HepG2 (cell line): ENCODE results near the gene DPM1. TPM values are rescaled to one million over a fixed set of nuclear protein-coding genes. Genes with fewer than 3 reads are reported as not detected.
A peak's percentile ranks its signal among the peaks of the same experiment; 100 is the strongest.

Experiments used
- EHMT2 ChIP-seq: fragments of 200-600 bp; sonication (generic); IDR thresholded peaks from 2 replicates; pipeline ENCODE4 v1.7.0; 2017; ENCODE audit warnings: antibody characterized with exemption, low read depth, low read length, borderline replicate concordance
- GLI4 ChIP-seq: sonication (generic); formaldehyde crosslinking; IDR thresholded peaks from 2 replicates; pipeline ENCODE4 v1.5.1; 2020; ENCODE audit warnings: missing genetic modification reagents, mild to moderate bottlenecking, moderate library complexity, borderline replicate concordance
- HMGA1 ChIP-seq: sonication (generic); formaldehyde crosslinking; conservative IDR thresholded peaks from 2 replicates; pipeline ENCODE4 v1.4.0; 2020; ENCODE audit warnings: missing genetic modification reagents
- ISL2 ChIP-seq: sonication (generic); formaldehyde crosslinking; IDR thresholded peaks from 2 replicates; pipeline ENCODE4 v1.5.0; 2020; ENCODE audit warnings: missing genetic modification reagents
- JUNB ChIP-seq: sonication (generic); formaldehyde crosslinking; IDR thresholded peaks from 2 replicates; pipeline ENCODE4 v1.8.0; 2022; ENCODE audit warnings: missing genetic modification reagents, mild to moderate bottlenecking, borderline replicate concordance
- MXD4 ChIP-seq: IDR thresholded peaks from 2 replicates; pipeline ENCODE4 v1.6.1; 2016; ENCODE audit warnings: mild to moderate bottlenecking, missing biosample characterization, missing genetic modification reagents
- ZIK1 ChIP-seq: sonication (generic); formaldehyde crosslinking; IDR thresholded peaks from 2 replicates; pipeline ENCODE4 v1.5.0; 2020; ENCODE audit warnings: mild to moderate bottlenecking, low read depth, missing genetic modification reagents, borderline replicate concordance
- ZNF367 ChIP-seq: sonication (generic); formaldehyde crosslinking; IDR thresholded peaks from 2 replicates; pipeline ENCODE4 v1.4.0; 2020; ENCODE audit warnings: missing genetic modification reagents, borderline replicate concordance
- ZNF431 ChIP-seq: sonication (generic); formaldehyde crosslinking; IDR thresholded peaks from 2 replicates; pipeline ENCODE4 v1.9.0; 2022; ENCODE audit warnings: missing genetic modification reagents, low read depth, mild to moderate bottlenecking, borderline replicate concordance
- ZNF496 ChIP-seq: sonication (generic); formaldehyde crosslinking; IDR thresholded peaks from 2 replicates; pipeline ENCODE4 v1.8.1; 2023; ENCODE audit warnings: mild to moderate bottlenecking, moderate library complexity, missing genetic modification reagents; ENCODE audit not compliant: insufficient replicate concordance
- ZNF501 ChIP-seq: sonication (generic); formaldehyde crosslinking; IDR thresholded peaks from 2 replicates; pipeline ENCODE4 v1.5.1; 2020; ENCODE audit warnings: mild to moderate bottlenecking, moderate library complexity, missing genetic modification reagents
- ZNF570 ChIP-seq: sonication (generic); formaldehyde crosslinking; IDR thresholded peaks from 2 replicates; pipeline ENCODE4 v1.4.0; 2020; ENCODE audit warnings: mild to moderate bottlenecking, missing genetic modification reagents, borderline replicate concordance
- ZNF782 ChIP-seq: sonication (generic); formaldehyde crosslinking; IDR thresholded peaks from 2 replicates; pipeline ENCODE4 v1.4.0; 2020; ENCODE audit warnings: missing genetic modification reagents, mild to moderate bottlenecking, borderline replicate concordance
- ZSCAN20 ChIP-seq: sonication (generic); formaldehyde crosslinking; IDR thresholded peaks from 2 replicates; pipeline ENCODE4 v1.4.0; 2020; ENCODE audit warnings: missing genetic modification reagents, mild to moderate bottlenecking, borderline replicate concordance
- polyA plus RNA-seq, 8 experiments: library from polyadenylated mRNA; depleted of rRNA in 3 of 8; stranded (reverse) in 7 of 8; unstranded in 1 of 8; fragments of >200 nt; fragmentation: Illumina TruSeq in 4 of 8; extraction: Trizol in 4 of 8; gene quantifications; 2 replicates each; pipeline versions ENCODE4 v1.2.1 to v1.2.3, GENCODE V29; 2011 to 2016; ENCODE audit warnings: low read depth in 4 of 8, missing spikeins in 1 of 8, mixed read lengths in 1 of 8; ENCODE audit not compliant: insufficient read depth in 1 of 8
- total RNA-seq, 5 experiments: library from RNA; depleted of rRNA; stranded (reverse); fragments of >200 nt; fragmentation: Illumina TruSeq; extraction: Trizol; gene quantifications; 2 replicates each; pipeline ENCODE4 v1.2.3, GENCODE V29; 2016; ENCODE audit warnings: low read depth in 1 of 5
- TF ChIP-seq, protein P1 (sequence below): sonication (generic); formaldehyde crosslinking; IDR thresholded peaks from 2 replicates; pipeline ENCODE4 v1.8.1; 2023; ENCODE audit warnings: mild to moderate bottlenecking, moderate library complexity, missing genetic modification reagents
- TF ChIP-seq, protein P2 (sequence below): IDR thresholded peaks from 2 replicates; pipeline ENCODE4 v1.6.1; 2016
- TF ChIP-seq, protein P3 (sequence below): sonication (generic); formaldehyde crosslinking; IDR thresholded peaks from 2 replicates; pipeline ENCODE4 v1.8.1; 2023; ENCODE audit warnings: mild to moderate bottlenecking, missing genetic modification reagents
- TF ChIP-seq, protein P4 (sequence below): sonication (generic); formaldehyde crosslinking; conservative IDR thresholded peaks from 2 replicates; pipeline ENCODE4 v1.4.0; 2020; ENCODE audit warnings: missing genetic modification reagents
- TF ChIP-seq, protein P5 (sequence below): sonication (generic); formaldehyde crosslinking; IDR thresholded peaks from 2 replicates; pipeline ENCODE4 v1.8.0; 2022; ENCODE audit warnings: missing genetic modification reagents, mild to moderate bottlenecking, borderline replicate concordance

Gene DPM1
- total and polyA plus RNA-seq, 2 of the 13 experiments (the other 11 are each of a cell fraction or from before 2014, with no cell fraction given) = 83.2 to 161 TPM

DNA sequence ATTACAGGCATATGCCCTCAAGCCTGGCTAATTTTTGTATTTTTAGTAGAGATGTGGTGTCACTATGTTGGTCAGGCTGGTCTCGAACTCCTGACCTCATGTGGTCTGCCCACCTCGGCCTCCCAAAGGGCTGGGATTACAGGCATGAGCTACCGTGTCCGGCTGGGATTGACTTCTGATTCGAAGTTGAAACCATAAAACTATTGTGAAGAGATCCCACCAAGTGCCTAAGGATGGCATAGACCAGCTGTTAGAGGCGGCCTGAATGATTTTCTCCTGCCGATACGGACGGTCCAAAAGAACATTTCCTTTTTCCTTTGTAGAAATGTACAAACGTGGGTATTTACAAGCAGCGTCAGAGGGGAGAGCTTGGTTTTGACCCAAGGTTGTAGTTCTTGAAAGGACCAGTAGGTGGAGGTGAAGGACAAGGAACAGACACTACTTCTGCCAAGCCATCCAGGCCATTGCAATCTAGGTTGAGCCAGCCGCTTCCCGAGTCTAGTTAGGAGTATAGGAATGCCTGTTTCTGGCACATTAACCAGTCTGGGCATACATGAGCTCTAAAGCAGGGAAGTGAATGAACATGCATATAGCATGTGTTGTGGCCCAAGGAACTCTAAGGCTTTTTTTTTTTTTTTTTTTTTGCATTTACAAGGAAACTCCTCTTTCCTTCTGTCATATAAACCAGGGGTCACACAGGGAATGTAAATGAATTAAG, 29.3 kb upstream of the DPM1 start (continued):
- peak; percentile 58; the same call in 1 of the 2 replicates for TF ChIP-seq ZNF501 (CRISPR knock-in tag)
- TF ChIP-seq EHMT2 = no peak
- no peak for TF ChIP-seq ZNF431 (CRISPR knock-in tag)
- TF ChIP-seq JUNB (CRISPR knock-in tag) = no peak
- TF ChIP-seq ZNF367 = no peak
- TF ChIP-seq GLI4 (CRISPR knock-in tag) = no peak
- no peak for TF ChIP-seq ISL2
- no peak for TF ChIP-seq HMGA1 (CRISPR knock-in tag)
- TF ChIP-seq ZNF570 (CRISPR knock-in tag) = no peak
- TF ChIP-seq MXD4 = 0 out of 2 replicates have a peak, but pooled peaks have one; percentile 9
- TF ChIP-seq ZNF782 (CRISPR knock-in tag) = no peak
- no peak for TF ChIP-seq ZNF496 (CRISPR knock-in tag)
- TF ChIP-seq, protein P1, sequence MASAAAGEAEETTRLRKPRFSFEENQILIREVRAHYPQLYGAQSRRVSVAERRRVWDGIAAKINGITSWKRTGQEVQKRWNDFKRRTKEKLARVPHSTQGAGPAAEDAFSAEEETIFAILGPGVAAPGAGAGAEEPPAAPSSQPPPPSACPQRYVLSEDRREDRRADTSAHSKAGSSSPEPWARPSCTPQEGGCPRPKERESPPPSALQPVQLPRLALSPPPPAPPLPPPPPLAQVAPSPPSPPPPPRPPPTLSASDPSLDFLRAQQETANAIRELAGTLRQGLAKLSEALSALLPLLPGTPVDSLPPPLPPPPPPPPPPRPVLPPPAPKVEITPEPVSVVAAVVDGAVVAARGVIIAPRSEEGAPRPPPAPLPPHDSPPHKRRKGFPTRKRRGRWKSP (CRISPR knock-in tag) = no peak
- TF ChIP-seq, protein P2, sequence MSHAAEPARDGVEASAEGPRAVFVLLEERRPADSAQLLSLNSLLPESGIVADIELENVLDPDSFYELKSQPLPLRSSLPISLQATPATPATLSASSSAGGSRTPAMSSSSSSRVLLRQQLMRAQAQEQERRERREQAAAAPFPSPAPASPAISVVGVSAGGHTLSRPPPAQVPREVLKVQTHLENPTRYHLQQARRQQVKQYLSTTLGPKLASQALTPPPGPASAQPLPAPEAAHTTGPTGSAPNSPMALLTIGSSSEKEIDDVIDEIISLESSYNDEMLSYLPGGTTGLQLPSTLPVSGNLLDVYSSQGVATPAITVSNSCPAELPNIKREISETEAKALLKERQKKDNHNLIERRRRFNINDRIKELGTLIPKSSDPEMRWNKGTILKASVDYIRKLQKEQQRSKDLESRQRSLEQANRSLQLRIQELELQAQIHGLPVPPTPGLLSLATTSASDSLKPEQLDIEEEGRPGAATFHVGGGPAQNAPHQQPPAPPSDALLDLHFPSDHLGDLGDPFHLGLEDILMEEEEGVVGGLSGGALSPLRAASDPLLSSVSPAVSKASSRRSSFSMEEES (CRISPR knock-in tag) = no peak
- TF ChIP-seq, protein P3, sequence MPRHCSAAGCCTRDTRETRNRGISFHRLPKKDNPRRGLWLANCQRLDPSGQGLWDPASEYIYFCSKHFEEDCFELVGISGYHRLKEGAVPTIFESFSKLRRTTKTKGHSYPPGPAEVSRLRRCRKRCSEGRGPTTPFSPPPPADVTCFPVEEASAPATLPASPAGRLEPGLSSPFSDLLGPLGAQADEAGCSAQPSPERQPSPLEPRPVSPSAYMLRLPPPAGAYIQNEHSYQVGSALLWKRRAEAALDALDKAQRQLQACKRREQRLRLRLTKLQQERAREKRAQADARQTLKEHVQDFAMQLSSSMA (CRISPR knock-in tag) = no peak
- TF ChIP-seq, protein P4, sequence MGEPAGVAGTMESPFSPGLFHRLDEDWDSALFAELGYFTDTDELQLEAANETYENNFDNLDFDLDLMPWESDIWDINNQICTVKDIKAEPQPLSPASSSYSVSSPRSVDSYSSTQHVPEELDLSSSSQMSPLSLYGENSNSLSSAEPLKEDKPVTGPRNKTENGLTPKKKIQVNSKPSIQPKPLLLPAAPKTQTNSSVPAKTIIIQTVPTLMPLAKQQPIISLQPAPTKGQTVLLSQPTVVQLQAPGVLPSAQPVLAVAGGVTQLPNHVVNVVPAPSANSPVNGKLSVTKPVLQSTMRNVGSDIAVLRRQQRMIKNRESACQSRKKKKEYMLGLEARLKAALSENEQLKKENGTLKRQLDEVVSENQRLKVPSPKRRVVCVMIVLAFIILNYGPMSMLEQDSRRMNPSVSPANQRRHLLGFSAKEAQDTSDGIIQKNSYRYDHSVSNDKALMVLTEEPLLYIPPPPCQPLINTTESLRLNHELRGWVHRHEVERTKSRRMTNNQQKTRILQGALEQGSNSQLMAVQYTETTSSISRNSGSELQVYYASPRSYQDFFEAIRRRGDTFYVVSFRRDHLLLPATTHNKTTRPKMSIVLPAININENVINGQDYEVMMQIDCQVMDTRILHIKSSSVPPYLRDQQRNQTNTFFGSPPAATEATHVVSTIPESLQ (CRISPR knock-in tag) = 0 out of 2 replicates have a peak, but pooled peaks have one; percentile 53
- TF ChIP-seq ZIK1 (CRISPR knock-in tag) = no peak
- TF ChIP-seq, protein P5, sequence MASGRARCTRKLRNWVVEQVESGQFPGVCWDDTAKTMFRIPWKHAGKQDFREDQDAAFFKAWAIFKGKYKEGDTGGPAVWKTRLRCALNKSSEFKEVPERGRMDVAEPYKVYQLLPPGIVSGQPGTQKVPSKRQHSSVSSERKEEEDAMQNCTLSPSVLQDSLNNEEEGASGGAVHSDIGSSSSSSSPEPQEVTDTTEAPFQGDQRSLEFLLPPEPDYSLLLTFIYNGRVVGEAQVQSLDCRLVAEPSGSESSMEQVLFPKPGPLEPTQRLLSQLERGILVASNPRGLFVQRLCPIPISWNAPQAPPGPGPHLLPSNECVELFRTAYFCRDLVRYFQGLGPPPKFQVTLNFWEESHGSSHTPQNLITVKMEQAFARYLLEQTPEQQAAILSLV (CRISPR knock-in tag) = no peak
- TF ChIP-seq ZSCAN20 = no peak
